Epidermal melanocyte (primary cell): ENCODE results near the gene PKLR.
A peak's percentile ranks its signal among the peaks of the same experiment; 100 is the strongest.
"Not testable (repeated sequence)": the region's sequence is repeated elsewhere in the genome, so short reads cannot be mapped to it uniquely, and the experiment has no call there.

Source experiments
- DNase-seq: peaks from one replicate; pipeline ENCODE4 v3.0.0; 2011; ENCODE audit warnings: low spot score; ENCODE audit not compliant: insufficient read length

Gene PKLR

GRCh38 chr1:155256058-155256852, 45.0 kb downstream of the PKLR start:
- no peak for DNase-seq

DNA sequence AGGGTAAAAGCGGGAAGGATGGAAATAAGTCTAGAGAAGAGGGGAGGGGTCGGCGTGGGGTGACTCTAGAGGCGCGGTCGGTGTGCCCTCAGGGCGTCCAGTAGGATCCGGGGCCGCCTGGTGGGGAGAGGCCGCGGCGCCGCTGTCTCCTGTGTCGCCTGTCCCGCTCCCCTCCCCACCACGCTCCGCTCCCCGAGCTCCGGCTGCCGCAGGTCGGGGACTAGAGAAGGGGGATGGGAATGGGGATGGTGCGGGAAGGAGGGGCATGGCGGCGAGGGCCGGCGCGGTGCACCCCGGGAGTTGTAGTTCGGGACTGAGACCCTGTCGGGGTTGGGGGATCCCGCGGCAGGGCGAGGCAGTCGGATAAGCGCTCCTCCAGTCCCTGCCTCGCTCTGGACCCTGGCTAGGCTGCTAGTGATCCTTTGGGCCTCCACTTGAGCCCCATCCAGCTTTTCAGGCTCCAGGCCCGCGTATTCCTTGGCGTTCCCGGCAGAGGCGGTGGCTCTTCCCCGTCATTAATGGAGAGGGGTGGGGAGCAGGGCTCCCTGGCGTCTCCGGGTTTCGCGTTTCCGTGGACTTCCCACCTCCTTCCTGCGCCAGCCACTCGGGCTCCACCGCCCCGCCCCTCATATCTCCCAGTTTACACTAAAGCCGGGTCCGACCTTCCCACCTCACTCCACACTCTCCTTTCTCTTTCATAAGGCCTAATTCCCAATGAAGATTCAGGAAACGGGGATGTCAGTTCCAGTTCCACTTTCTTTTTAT, 45.8 kb downstream of the PKLR start, which contains the start of gene ENTREP3:
ENTREP3 (minus strand) TSS at position 241 of the 765 bp plus-strand sequence. CDS start 606 bp downstream, outside the sequence.
- DNase-seq = peak; percentile 96

- DNase-seq = no peak
These were observed 46.5 kb downstream of the PKLR start for GRCh38 chr1:155254714-155255242.

GRCh38 chr1:155254228-155254713, 47.0 kb downstream of the PKLR start:
- no peak for DNase-seq

DNA sequence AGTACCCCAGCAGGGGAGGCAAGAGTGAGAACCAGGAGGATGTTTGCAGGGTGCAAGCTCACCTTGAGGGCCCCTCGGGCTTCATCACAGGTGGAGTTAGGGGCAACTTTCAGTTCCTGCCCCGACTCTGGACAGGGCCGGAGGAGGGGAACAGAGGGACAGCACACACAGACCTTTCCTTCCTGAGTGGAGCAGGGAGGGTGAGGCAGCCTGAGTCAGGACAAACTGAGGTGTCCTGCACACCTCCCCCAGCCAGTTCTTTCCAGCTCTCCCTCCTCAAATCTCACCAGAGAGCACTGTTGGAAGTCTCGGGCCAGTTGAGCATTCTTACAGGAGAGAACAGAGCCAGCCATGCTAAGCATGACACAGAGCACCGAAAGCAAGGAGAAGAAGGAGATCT, 47.4 kb downstream of the PKLR start:
- no peak for DNase-seq

- no peak for DNase-seq
These were observed 48.0 kb downstream of the PKLR start for GRCh38 chr1:155253208-155253607.

- no peak for DNase-seq
These were observed 49.7 kb downstream of the PKLR start for GRCh38 chr1:155251566-155251965.

- peak; percentile 97 for DNase-seq
These were observed 50.4 kb downstream of the PKLR start for GRCh38 chr1:155250633-155251449.

GRCh38 chr1:155250246-155250632, 51.0 kb downstream of the PKLR start:
- no peak for DNase-seq

GRCh38 chr1:155247667-155248553, 53.3 kb downstream of the PKLR start:
- no peak for DNase-seq

DNA sequence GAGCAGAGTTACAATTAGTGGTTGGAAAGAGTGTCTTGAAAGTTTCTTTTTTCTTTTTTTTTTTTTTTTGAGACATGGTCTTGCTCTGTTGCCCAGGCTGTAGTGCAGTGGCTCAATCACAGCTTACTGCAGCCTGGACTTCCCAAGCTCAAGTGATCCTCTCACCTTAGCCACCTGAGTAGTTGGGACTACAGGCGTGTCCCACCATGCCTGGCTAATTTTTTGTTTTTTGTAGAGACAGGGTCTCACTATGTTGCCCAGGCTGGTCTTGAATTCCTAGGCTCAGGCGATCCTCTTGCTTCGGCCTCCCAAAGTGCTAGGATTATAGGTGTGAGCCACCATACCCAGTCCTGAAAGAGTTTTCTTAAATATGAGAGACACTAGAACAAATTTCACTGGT, 54.4 kb downstream of the PKLR start:
- not testable (repeated sequence) for DNase-seq

- DNase-seq = no peak
These were observed 56.1 kb downstream of the PKLR start for GRCh38 chr1:155245163-155245524.

DNA sequence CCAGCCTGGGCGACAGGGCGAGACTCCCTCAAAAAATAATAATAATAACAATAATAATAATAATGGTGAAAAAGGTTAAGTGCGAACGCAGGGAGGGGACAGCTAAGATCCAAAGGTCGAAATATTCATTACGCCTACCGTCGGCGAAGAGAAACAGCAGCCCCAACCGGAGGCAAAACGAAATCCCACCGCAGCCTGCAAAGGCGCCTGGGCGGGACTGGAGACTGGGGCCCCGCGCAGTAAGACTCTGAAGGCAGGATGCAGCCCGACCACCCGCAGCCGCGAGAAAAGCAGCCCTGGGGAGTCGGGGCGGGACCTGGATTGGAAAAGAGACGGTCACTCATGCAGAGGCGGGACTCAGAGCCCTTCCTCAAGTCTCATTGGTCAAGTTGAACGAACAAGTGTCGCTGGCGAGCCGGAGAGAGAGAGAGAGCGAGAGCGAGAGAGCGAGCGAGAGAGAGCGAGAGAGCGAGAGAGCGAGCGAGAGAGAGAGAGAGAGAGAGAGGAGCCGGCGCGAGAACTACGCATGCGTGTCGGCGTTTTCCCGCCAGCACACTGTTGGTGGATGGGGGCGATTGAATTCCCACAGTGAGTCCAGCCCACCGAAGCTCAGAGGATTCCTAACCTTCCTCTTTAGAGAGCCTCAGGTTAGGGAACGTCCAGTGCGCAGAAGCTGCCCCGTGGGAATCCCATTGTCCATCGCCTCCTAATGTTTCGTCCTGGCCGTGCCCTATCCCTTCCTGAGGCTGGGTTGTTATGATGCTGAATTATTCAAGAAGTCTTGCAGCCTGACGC, 56.7 kb downstream of the PKLR start:
- peak; percentile 94 for DNase-seq

GRCh38 chr1:155242805-155243358, 58.4 kb downstream of the PKLR start:
- DNase-seq = no peak

DNA sequence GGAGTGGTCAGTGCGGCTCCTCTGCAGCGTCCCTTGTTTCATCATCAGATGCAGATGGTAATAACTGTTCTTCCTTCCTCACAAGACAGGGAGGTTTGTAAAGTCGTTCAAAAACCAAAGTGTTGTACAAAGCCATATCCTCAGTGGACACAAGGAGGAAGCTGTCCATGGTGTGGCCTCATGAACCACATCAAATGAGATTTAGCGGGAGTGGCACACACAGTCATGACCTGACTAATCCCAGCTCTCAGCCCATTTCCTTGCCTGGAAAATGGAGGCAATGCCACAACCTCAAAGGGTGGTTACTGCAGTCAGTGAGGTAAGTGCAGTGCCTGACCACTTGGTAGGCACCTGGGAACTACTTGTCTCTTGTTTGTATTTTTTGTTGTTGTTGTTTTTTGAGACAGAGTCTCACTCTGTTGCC, 59.4 kb downstream of the PKLR start:
- no peak for DNase-seq

- peak; percentile 90 for DNase-seq
These were observed 60.1 kb downstream of the PKLR start for GRCh38 chr1:155241069-155241679.
